Ovary (tissue), 9 donors: ENCODE results near the gene MAD1L1. TPM values are rescaled to one million over a fixed set of nuclear protein-coding genes. Genes with fewer than 3 reads are reported as not detected.
A peak's percentile ranks its signal among the peaks of the same experiment; 100 is the strongest.

Experiments
- DNase-seq, 5 donors: peaks; one replicate each; pipeline ENCODE4 v3.0.0-alpha.2; 2019 to 2020
- H3K27ac ChIP-seq, 2 donors: fragments of 200-600 bp; one replicate each; pipeline versions ENCODE4 v1.5.1 to v1.8.0; 2019 to 2022
- H3K27me3 ChIP-seq: fragments of 200-600 bp; one replicate; pipeline ENCODE4 v1.8.0; 2022
- H3K36me3 ChIP-seq: fragments of 200-600 bp; sonication (generic); one replicate; pipeline ENCODE4 v1.5.1; 2019
- H3K4me1 ChIP-seq: one replicate; pipeline ENCODE4 v1.8.1; 2013; ENCODE audit warnings: mild to moderate bottlenecking, moderate library complexity; ENCODE audit not compliant: insufficient read depth
- H3K4me3 ChIP-seq: fragments of 200-600 bp; sonication (generic); one replicate; pipeline ENCODE4 v1.5.1; 2017
- H3K9me3 ChIP-seq, 2 donors: fragments of 200-600 bp in 1 of 2; sonication (generic) in 1 of 2; one replicate each; pipeline versions ENCODE4 v1.5.1 to v1.8.1; 2013 to 2019; ENCODE audit warnings: mild to moderate bottlenecking in 1 of 2, moderate library complexity in 1 of 2
- EP300 ChIP-seq: sonication (generic); formaldehyde crosslinking; IDR thresholded peaks from one replicate; pipeline ENCODE4 v1.6.1; 2017; ENCODE audit warnings: antibody characterized with exemption
- POLR2A ChIP-seq: fragments of 450-650 bp; IDR thresholded peaks from one replicate; pipeline ENCODE4 v1.6.1; 2017; ENCODE audit warnings: antibody characterized with exemption, mild to moderate bottlenecking, moderate library complexity
- WGBS, 3 donors: extraction: QIAGEN DNeasy Blood & Tissue Kit in 1 of 3; methylation state at CpG; one replicate each; pipeline versions ENCODE4 v1.1.5 to v1.1.7; 2013 to 2017; 5-methylcytosine and 5-hydroxymethylcytosine counted together
- intact Hi-C, 4 donors: fragments of 100-400 bp; cut with DNase I; formaldehyde crosslinking; loops; one replicate each; pipeline versions ENCODE4 v1.11.0 to v1.15.1; 2022 to 2023
- polyA plus RNA-seq, 2 donors: library from polyadenylated mRNA; stranded (reverse); fragments of 200-250 nt in 1 of 2; fragments of 350-450 nt in 1 of 2; fragmentation: Illumina TruSeq in 1 of 2; extraction: RNeasy Lipid Tissue Mini Kit (QIAGEN cat#74804) in 1 of 2; gene quantifications; one replicate each; pipeline ENCODE4 v1.2.3, GENCODE V29; 2013 to 2014
- total RNA-seq, 7 donors: library from RNA; depleted of rRNA in 2 of 7; stranded (reverse); fragments of >200 nt in 2 of 7; fragmentation: NEBNext Ultra II Directional in 3 of 7; extraction: Animal tissue kit (Norgen Biotek cat#: 25700) in 3 of 7; gene quantifications; one replicate each; pipeline versions ENCODE4 v1.1.0 to v1.2.4, GENCODE V29; 2016 to 2023
- TF ChIP-seq, protein P1 (sequence below), 3 donors: fragments of 450-650 bp in 2 of 3; fragments of 200-600 bp in 1 of 3; IDR thresholded peaks; one replicate each; pipeline versions ENCODE4 v1.5.1 to v1.8.0; 2016 to 2022; ENCODE audit warnings: antibody characterized with exemption in 3 of 3, mild to moderate bottlenecking in 1 of 3
- donor health status: DM: no; HTN: no; CAD: no; lungs with moderate emphysema.
- donor health status: DM: no; HTN: no; CAD: no.
- donor health status: Bipolar disorder and iron deficiency.
- donor health status: DM: yes; HTN: yes; CAD: no.
- donor health status: DM: no; HTN: no; CAD: no.
- donor health status: DM: yes; HTN: yes; CAD: no.

MAD1L1 gene
- total and polyA plus RNA-seq, 9 donors, result 5.9 to 36.6 (median 22.8) TPM

DNA sequence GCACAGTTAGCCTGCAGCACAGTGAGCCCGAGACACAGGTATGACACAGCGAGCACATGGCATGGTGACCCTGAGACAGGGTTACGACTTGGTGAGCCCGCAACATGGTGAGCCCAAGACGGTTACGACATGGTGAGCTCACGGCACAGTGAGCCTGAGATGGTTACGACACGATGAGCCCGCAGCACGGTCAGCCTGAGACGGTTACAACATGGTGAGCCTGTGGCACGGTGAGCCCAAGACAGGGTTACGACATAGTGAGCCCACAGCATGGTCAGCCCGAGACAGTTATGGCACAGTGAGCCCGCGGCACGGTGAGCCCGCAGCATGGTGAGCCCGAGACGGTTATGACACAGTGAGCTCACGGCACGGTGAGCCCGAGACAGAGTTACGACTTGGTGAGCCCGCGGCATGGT lies 156.1 kb downstream of the MAD1L1 start:
- Histone ChIP-seq H3K4me3 (no peak overlapping the region), H3K27me3 (no peaks in the 10 kb centered on the region), H3K9me3 (no peaks in the 10 kb centered on the region), H3K27ac (no peak overlapping the region), H3K36me3 (no peaks in the 10 kb centered on the region), H3K4me1 (no peaks in the 10 kb centered on the region)
- intact Hi-C loops, result no loop called here
- WGBS, 3 donors, result 92 to 97% (median 95%) methylated on average over 27 of the region's 27 CpGs
- TF ChIP-seq, protein P1, sequence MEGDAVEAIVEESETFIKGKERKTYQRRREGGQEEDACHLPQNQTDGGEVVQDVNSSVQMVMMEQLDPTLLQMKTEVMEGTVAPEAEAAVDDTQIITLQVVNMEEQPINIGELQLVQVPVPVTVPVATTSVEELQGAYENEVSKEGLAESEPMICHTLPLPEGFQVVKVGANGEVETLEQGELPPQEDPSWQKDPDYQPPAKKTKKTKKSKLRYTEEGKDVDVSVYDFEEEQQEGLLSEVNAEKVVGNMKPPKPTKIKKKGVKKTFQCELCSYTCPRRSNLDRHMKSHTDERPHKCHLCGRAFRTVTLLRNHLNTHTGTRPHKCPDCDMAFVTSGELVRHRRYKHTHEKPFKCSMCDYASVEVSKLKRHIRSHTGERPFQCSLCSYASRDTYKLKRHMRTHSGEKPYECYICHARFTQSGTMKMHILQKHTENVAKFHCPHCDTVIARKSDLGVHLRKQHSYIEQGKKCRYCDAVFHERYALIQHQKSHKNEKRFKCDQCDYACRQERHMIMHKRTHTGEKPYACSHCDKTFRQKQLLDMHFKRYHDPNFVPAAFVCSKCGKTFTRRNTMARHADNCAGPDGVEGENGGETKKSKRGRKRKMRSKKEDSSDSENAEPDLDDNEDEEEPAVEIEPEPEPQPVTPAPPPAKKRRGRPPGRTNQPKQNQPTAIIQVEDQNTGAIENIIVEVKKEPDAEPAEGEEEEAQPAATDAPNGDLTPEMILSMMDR (IDR thresholded peaks at IDR 0.05), result no peak
- no peak for DNase-seq

DNA sequence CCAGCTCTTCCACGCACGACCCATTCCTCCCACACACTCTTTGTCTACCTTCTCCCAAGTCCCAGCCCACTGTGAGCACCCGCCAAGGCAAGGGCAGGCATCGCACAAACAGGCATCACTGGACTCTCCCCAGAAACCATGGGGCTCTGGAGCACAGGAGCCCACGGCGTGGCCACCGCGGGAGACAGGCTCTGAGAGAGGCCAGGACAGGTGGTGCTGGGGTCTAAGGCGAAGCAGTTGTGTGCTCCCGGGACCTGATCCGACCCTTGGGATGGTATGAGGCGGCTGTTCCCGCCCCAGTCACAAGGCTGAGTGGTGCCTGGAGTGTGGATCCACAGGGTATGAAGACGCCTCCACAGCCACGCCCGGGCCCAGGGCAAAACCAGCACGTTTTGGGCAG lies 156.9 kb downstream of the MAD1L1 start:
- Histone ChIP-seq H3K27me3 (no peaks in the 10 kb centered on the region), H3K4me1 (no peaks in the 10 kb centered on the region), H3K27ac (no peak overlapping the region), H3K9me3 (no peaks in the 10 kb centered on the region), H3K4me3 (no peak overlapping the region), H3K36me3 (no peaks in the 10 kb centered on the region)
- intact Hi-C loops, result no loop called here
- DNase-seq, result no peak
- TF ChIP-seq, protein P1 (IDR thresholded peaks at IDR 0.05), result no peak
- TF ChIP-seq POLR2A (no peak), EP300 (no peak)
- 92 to 94% (median 93%) methylated on average over 17 of the region's 17 CpGs for WGBS, 3 donors

DNA sequence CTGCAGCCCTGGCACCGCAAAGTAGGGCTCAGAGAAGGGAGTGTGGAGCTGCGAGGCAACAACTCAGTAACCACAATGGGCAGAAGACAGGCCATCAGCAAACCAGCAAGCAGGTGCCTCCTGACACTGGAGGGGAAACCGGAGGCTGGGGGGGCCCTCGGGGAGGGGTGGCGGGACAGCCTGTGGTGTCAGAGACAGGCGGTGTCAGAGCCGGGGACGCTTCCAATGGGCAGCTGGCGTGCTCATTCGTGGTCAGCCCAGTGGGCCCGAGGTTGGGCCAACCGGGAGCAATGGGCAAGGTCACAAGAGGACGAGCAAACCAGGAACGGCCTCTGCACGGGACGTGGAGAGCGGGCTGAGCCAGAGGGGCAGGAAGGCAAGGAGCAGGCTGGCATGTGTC lies 158.1 kb downstream of the MAD1L1 start:
- no peak overlapping the region for H3K4me3 ChIP-seq
- H3K9me3 ChIP-seq, result no peaks in the 10 kb centered on the region
- H3K27ac ChIP-seq, result no peak overlapping the region
- peak in 1 of 5 donors; percentile 18 for DNase-seq
- H3K36me3 ChIP-seq, result no peaks in the 10 kb centered on the region
- 92 to 94% (median 94%) methylated on average over 17 of the region's 17 CpGs for WGBS, 3 donors
- H3K27me3 ChIP-seq, result no peaks in the 10 kb centered on the region
- TF ChIP-seq EP300, result no peak
- TF ChIP-seq, protein P1 (IDR thresholded peaks at IDR 0.05), result no peak
- no peak for TF ChIP-seq POLR2A
- H3K4me1 ChIP-seq, result no peaks in the 10 kb centered on the region
- intact Hi-C loops, result no loop called here

DNA sequence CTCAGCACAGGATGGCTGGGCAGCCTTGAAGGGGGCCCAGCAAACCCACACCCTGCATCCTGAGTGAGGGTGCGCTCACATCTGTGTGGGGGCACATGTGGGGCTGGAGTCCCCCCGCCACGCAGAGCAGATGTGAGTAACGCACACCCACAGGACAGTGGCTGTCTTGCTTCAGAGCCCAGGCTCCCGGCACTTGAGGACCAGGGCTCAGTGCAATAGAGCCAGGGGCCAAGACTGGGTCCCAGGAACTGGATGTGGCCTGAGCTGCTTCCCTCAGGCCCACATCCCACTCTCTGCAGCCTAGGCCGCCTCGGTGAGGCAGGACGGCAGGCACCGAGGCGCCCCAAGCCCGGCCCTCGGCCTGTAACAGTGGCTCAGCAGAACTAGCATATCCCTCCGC lies 159.9 kb downstream of the MAD1L1 start:
- no peak for DNase-seq
- Histone ChIP-seq H3K9me3 (no peaks in the 10 kb centered on the region), H3K4me1 (no peaks in the 10 kb centered on the region), H3K27ac (no peak overlapping the region), H3K36me3 (no peaks in the 10 kb centered on the region), H3K27me3 (no peaks in the 10 kb centered on the region), H3K4me3 (no peak overlapping the region)
- intact Hi-C loops, result no loop called here
- no peak for TF ChIP-seq EP300
- TF ChIP-seq, protein P1 (IDR thresholded peaks at IDR 0.05), result no peak
- no peak for TF ChIP-seq POLR2A
- WGBS, 3 donors, result 84 to 97% (median 93%) methylated on average over 13 of the region's 13 CpGs

DNA sequence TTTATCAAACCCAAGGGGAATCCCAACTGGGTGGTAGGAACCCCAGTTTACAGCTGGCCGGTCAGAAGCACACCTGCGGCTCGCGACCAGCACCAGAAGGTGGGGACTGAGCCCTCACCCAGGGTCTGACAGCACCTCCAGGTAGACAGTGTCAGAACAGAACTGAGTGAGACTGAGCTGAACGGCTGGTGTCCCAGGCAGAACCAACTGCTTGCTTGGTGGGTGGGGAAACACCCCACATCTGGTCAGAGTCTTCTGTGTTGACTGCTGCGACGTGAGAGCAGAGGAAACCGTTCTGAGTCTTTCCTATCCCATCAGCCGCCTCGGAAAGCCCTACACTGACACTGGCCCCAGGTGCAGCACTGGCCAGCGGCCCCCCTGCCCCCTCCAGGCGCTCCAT lies 160.7 kb downstream of the MAD1L1 start:
- Histone ChIP-seq H3K9me3 (no peaks in the 10 kb centered on the region), H3K36me3 (no peaks in the 10 kb centered on the region), H3K4me1 (no peaks in the 10 kb centered on the region), H3K27ac (no peak overlapping the region), H3K4me3 (no peak overlapping the region), H3K27me3 (no peaks in the 10 kb centered on the region)
- DNase-seq, result no peak
- WGBS, 3 donors, result 94 to 97% (median 97%) methylated on average over 12 of the region's 12 CpGs
- intact Hi-C loops, result no loop called here
- TF ChIP-seq EP300 (no peak), POLR2A (no peak)
- TF ChIP-seq, protein P1 (IDR thresholded peaks at IDR 0.05), result no peak
